HG03060 (cell line): ENCODE data around the gene MANSC4.
"Not testable (repeated sequence)": the region's sequence is repeated elsewhere in the genome, so short reads cannot be mapped to it uniquely, and the experiment has no call there.

Experiments used
- ATAC-seq: cut with Tn5 transposase; IDR thresholded peaks from one replicate; pipeline ENCODE4 v1.9.1; 2021; ENCODE audit warnings: low read depth, moderate number of reproducible peaks; ENCODE audit not compliant: unreplicated experiment

Gene MANSC4

DNA sequence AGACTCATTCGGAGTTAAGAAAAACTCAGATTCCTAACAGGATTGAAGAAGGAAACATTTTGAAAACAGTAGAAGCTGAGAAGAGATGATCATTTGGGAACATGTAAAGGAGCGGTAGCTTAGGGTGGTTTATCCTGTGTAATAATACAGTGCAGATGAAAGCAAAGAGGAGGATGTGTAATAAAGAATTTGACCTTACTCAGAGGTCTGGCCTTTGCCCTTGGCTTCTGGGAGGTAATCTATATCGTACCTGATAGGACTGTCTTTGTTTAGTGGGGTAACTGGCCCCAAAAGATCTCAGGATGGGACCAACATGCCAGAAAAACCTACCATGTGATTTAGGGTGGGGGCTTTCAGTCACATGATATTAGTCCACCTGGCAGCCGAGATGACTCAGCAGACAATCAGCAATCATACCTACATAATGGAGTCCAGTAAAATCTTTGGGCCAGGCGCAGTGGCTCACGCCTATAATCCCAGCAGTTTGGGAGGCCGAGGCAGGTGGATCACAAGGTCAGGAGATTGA lies 23.3 kb downstream of the MANSC4 start:
- ATAC-seq: no peak

DNA sequence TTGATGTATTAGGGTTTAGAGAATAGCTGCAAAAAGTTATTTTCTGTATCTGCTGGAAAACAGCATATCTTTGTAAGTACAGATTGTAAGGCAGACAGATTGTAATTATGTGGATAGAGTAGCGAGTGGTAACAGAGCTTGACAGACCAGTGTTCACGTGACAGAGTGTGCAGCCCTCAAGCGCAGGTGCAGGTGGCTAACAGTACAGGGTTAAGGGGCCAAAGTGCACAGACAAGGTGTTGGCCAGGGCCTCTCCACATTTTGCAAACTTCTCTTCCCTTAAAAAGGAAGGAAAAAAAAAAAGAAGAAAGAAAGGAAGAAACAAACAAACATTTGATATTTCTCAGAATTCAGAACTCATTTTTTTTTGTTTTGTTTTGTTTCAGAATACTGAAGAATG lies 25.2 kb downstream of the MANSC4 start:
- ATAC-seq: no peak

DNA sequence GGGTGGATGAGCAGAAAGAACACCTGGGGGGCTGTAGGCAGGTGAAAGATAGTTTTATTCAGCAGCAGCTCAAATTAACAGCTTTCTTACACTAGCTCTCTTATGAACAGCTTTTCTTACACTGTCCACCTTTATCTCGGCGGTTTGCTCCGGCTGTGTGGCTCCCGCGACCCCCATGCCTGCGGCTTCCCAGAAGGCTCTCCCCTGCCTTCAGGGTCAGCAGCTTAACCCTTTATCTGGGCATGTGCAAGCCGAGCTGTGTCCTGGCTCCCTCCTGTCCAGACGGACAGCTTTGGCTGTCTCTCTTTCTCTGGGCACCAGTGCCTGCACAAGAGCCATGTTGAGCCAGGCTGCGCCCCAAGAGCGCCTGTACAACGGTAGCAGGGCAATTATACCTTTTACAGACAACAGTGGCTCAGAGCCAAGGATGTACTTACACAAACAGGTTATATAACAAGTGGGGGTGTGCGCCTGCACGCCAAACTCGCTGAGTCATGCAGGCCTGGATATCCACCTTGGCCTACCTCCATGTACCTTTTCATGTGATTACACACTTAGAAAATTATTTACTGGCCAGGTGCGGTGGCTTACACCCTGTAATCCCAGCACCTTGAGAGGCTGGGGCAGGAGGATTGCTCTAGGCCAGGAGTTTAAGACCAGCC lies 28.5 kb downstream of the MANSC4 start:
- no peak for ATAC-seq

DNA sequence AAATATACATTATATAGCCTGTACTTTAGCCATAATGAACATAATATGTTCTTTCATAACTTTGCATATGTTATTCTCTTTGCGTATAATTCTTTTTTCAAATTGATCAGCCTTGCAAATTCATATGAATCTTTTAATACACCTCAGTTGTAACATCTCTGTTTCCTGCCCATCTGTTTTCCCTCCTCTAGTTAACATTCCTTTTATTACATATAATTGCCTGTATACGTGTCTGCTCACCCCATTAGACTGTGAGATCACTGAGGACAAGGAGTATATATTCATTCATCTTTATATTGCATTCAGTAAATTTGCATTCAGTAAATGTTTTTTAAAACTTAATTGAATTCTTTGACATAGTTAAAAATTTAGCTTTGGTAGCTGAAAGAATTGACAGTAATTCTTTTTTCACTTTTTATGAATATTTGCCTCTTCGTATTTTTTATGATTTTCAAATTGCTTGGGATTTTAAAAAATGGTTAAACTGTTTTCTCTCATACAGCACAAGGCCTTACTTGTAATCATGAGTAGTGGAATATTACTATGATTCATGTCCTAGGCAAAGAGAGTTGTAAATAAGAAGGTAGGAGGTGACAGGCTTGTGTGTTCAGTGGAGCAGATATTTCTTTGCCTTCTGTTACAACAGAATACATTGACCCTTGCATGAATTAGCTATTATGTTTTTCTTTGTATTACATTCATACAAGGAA lies 32.8 kb downstream of the MANSC4 start:
- no peak for ATAC-seq

DNA sequence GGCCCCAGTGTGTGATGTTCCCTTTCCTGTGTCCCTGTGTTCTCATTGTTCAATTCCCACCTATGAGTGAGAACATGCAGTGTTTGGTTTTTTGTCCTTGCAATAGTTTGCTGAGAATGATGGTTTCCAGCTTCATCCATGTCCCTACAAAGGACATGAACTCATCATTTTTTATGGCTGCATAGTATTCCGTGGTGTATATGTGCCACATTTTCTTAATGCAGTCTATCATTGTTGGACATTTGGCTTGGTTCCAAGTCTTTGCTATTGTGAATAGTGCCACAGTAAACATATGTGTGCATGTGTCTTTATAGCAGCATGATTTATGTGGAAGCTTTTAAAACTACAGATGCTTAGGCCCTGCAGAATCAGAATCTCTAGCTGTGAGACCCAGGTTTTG lies 34.3 kb downstream of the MANSC4 start:
- not testable (repeated sequence) for ATAC-seq

DNA sequence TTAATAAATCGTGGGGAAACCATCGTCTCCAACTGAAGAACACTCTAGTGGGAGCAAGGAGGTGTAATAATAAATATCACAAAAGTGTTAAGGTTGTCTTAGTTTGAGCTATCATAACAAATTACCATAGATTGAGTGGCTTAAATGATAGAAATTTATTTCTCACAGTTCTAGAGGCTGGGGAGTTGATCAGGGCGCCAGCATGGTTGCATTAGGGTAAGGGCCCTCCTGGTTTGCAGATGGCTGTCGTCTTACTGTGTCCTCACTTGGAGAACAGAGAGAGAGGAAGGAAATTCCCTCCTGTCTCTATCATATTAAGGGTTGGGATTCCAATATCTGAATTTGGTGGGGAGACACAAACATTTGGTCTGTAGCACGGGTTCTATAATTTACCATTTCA lies 36.4 kb downstream of the MANSC4 start:
- no peak for ATAC-seq

DNA sequence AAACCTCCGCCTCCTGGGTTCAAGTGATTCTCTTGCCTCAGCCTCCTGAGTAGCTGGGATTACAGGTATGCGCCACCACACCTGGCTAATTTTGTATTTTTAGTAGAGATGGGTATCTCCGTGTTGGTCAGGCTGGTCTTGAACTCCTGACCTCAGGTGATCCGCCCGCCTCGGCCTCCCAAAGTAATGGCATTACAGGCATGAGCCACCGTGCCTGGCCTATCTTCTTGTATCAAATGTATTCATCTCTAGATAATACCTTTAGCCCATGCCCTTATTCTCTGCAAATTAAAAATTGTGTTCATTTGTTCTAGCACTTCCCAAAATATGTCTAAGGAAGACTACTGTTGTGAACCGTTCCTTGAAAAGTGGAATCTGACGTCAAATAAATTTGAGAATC lies 45.7 kb downstream of the MANSC4 start:
- ATAC-seq: not testable (repeated sequence)

DNA sequence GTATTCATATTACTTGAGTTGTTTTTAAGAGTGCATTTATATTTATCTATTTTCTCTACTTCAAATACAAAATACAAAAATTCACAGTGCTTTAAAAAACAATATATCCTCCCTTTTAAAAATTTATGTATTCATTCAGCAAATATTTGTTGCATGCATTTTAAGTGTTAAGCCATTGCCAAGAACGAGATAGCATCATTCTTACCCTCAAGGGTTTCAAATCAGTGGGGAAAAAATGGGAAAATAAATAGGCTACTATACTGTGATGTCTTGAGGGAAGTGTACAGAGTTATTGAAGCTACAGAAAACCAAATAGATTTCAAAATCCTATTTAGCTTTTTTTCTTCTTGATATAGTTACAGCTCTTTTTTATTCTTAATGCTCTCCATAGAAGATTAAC lies 46.2 kb downstream of the MANSC4 start:
- no peak for ATAC-seq

DNA sequence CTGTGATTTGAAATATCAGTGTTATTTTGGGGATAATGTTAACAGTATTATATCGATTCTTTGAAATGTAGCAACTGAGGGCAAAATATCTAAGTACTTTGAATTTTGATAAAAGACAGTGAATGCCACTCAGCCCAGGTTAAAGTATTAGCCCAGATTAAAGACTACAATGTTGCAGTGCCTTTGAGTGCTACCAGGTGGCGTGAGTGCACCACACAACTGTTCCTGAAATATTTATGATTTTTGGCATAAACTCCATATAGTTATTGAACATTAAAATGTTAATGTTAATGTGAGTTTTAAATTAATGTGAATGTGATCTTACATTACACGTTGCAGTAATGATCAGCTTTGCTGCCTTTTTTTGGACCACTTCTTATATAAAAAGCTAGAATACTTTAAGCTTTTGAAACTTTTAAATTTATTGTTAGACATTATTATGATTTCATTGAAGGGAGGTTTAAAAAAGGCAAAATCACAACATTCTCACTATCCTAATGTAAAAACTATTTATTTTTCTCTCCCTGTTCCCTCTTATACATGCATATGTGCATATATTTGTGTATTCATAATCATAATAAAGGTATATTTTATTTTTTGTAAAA lies 46.9 kb downstream of the MANSC4 start:
- ATAC-seq: no peak

DNA sequence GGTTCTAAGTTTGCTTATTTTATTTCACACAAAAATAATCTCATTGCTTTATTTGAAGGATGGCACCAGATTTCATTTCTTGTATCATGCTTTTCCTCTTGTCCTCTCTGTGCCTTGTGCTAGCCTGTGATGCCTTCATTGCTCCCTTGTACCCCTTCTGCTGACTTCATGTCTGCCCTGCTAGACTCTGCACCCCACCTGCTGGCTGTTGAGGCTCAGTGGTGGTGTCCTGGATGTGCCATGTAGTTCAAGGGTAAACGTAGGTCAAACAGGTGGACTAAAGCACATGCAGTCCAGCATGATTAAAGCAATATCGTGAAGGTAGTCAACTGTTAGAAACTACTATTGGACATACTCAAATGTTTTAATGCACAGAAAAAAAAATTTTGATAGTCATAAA lies 47.8 kb downstream of the MANSC4 start:
- no peak for ATAC-seq

DNA sequence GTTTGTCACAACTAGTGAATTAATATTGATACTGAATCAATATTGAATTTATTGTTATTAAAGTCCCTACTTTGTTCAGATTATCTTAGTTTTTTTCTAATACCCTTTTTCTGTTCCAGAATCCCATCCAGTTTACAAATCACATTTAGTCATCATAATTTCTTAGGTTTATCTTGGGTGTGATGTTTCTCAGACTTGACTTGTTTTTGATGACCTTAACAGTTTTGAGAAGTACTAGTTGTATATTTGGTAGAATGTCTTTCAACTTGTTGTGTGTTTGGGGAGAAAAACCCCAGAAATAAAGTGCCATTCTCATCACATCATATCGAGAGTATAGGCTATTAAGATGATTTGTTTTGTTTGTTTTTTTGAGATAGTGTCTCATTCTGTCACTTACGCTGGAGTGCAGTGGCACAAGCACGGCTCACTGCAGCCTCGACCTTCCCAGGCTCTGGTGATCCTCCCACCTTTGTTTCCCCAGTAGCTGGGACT lies 49.9 kb downstream of the MANSC4 start:
- ATAC-seq: no peak

DNA sequence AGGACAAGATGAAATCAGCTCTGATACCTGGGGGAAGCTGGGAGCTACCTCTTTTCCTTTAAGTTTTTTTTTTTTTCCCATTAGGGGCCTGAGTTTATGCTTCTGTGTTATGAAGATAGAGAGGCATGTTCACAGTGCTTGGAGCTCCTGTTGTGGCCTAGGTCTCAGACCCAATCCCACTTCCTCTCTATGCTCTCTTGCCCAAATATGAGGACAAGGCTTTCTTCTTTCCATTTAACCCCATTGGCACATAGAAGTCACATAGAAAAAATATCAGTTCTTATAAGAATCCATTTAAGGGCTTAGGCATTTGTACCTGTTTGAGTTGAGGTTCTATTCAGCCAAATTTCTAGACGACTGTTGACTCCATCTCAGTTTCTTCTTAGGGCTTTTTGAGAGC lies 56.8 kb downstream of the MANSC4 start:
- ATAC-seq: no peak
